Duodenal mucosa (tissue), 2 donors: ENCODE data around the gene ZFP36L2.
"Not testable (repeated sequence)": the region's sequence is repeated elsewhere in the genome, so short reads cannot be mapped to it uniquely, and the experiment has no call there.

ENCODE experiments used
- H3K27ac ChIP-seq: one replicate; pipeline ENCODE4 v1.7.0; 2013; ENCODE audit warnings: low read depth, low read length
- H3K27me3 ChIP-seq, 2 donors: one replicate each; pipeline ENCODE4 v1.7.0; 2013; ENCODE audit warnings: low read length in 2 of 2, control low read depth in 1 of 2; ENCODE audit not compliant: insufficient read depth in 2 of 2, control insufficient read depth in 1 of 2
- H3K36me3 ChIP-seq, 2 donors: one replicate each; pipeline ENCODE4 v1.7.0; 2013; ENCODE audit warnings: low read length in 2 of 2, control low read depth in 1 of 2; ENCODE audit not compliant: insufficient read depth in 2 of 2, control insufficient read depth in 1 of 2
- H3K4me1 ChIP-seq, 2 donors: one replicate each; pipeline ENCODE4 v1.7.0; 2013; ENCODE audit warnings: low read length in 2 of 2, control low read depth in 1 of 2; ENCODE audit not compliant: insufficient read depth in 2 of 2, control insufficient read depth in 1 of 2
- H3K4me3 ChIP-seq, 2 donors: one replicate each; pipeline ENCODE4 v1.7.0; 2013; ENCODE audit warnings: low read length in 2 of 2, low read depth in 1 of 2
- H3K9ac ChIP-seq, 2 donors: one replicate each; pipeline ENCODE4 v1.7.0; 2013; ENCODE audit warnings: low read length in 2 of 2, low read depth in 1 of 2
- H3K9me3 ChIP-seq, 2 donors: one replicate each; pipeline ENCODE4 v1.7.0; 2013; ENCODE audit warnings: low read length in 2 of 2, control low read depth in 1 of 2; ENCODE audit not compliant: control insufficient read depth in 1 of 2

ZFP36L2 gene

GRCh38 chr2:43197588-43197896, 28.9 kb downstream of the ZFP36L2 start:
- H3K9me3 ChIP-seq = no peaks in the 10 kb centered on the region
- no peak overlapping the region for H3K4me3 ChIP-seq
- no peak overlapping the region for H3K27ac ChIP-seq
- H3K9ac ChIP-seq = no peak overlapping the region
- H3K27me3 ChIP-seq = no peaks in the 10 kb centered on the region
- peaks cover 38 to 45% of the 10 kb centered on the region in 2 donors for H3K4me1 ChIP-seq
- H3K36me3 ChIP-seq = no peaks in the 10 kb centered on the region

DNA sequence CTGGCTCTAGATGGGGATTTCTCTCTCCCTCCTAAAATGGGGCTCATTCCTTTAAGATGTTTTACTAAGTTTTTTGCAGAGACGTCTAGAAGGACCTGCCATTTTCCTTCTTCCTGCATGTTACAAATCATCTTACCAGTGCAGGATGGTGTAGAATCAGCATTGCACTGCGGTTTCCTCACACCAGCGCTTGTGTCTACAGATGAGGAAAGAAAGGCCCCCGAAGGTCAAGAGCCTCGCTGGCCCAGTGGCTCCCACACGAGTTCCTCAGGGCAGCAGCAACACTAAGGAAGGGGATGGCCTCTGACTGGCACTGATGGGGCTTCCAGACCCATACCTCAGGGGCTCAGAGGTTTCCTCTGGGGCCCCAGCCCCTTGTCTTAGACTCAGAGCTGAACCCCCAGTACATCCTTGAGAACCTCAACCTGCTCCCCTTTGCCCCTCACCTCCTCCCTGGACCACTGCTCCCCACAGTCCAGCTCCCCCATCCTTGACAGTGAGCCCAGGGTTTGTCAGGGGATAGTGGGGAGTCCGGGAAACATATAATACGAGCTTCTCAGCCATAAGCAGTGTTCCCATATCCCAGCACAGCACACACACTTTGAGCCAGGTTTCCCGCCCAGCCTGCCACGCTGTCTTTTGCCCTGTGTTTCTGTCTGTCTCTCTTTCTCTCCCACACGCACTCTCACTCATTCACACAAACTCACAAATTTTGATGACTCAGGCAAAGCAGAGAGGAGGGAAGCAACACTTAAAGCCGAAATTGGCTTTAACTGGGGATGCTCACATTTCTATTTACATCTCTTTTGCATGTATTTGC, 29.4 kb downstream of the ZFP36L2 start:
- Histone ChIP-seq H3K36me3 (no peaks in the 10 kb centered on the region), H3K4me1 (peaks cover 43 to 49% of the 10 kb centered on the region in 2 donors), H3K9ac (no peak overlapping the region), H3K27ac (no peak overlapping the region), H3K27me3 (no peaks in the 10 kb centered on the region), H3K9me3 (no peaks in the 10 kb centered on the region), H3K4me3 (no peak overlapping the region)

DNA sequence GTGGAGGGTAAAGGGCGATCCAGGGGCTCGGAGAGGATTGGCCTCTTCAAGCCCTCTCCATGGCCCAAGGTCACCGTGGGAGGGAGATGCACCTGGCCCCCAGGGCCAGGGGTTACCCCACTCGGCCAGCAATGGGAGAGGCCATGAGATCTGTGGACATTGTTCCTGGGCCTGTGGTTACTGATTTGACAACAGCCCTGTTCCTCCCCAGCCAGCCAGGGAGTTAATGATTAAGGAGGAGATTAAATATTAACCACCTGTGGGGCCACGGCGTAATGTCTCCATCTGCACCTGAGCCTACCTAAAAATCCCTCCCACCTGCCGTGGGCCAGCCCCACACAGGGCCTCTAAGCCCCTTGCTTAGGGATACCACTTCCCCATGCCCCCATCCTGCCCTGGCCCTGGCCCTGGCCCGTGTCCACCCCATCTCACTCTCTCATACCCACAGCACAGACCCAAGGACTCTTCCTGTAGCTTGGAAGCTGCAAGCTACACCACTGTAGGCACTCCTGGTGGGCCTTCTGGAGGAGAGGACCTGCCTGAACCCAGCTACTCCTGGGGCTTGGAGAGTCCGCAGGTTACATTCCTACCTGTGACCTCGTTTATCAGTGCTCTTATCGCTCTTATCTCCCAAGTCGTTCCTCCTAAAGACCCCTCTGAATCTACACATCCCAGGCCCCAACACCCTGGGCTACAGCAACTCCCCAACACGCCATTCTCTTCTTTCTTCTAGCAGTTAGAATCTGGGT, 32.1 kb downstream of the ZFP36L2 start:
- Histone ChIP-seq H3K27ac (peak overlapping the region; percentile 97), H3K4me3 (peak overlapping the region; percentile 50 to 60), H3K9me3 (no peaks in the 10 kb centered on the region), H3K9ac (peak overlapping the region; percentile 59 to 85), H3K36me3 (no peaks in the 10 kb centered on the region), H3K27me3 (no peaks in the 10 kb centered on the region), H3K4me1 (peaks cover 56 to 61% of the 10 kb centered on the region in 2 donors)

GRCh38 chr2:43193652-43194120, 32.7 kb downstream of the ZFP36L2 start:
- H3K27ac ChIP-seq = peak overlapping the region; percentile 97
- peak overlapping the region; percentile 48 to 59 for H3K9ac ChIP-seq

DNA sequence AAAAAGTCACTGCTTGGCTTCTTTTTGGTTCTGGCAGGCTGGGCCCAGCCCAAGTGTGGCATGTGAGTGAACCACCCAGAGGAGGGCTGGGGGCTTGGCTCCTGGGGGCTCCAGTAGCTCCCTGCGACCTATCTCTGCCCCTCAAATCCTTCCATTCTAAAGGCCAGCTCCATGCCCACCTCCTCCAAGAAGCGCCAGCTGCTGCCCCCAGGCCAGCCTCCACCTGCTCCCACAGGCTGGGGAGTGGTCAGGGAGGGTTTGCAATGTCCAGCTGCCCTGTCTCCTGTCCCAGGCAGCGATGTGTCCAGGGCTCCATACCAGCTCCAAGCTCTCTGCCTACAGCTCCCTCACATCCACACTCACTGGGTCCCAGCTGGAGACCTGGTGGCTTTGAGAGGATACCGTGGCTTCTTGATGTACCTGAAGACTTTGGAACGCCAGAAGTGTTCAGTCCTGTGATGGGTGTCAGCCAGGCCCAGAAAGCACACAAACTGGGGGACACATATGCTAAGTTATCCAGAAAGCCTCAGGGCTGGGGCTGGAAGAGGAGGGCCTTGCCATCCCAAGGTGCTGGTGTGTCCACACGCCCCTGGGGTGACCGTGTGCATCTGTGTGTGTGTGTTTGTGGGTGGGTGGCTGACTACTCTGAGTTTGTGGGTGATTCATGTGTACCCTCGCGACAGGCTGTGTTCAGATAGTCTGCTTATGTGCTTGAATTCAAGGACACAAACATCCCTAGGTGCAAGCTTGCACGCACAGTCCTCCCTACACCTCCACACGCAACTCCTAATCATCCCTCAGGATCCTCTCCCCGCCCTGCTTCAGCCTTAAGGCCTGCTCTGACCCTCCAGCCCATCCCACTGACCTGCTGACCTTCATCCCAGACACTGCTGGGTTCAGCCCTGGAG, 33.4 kb downstream of the ZFP36L2 start:
- H3K4me3 ChIP-seq = peak overlapping the region; percentile 25 to 31
- H3K27me3 ChIP-seq = no peaks in the 10 kb centered on the region
- H3K27ac ChIP-seq = peak overlapping the region; percentile 97
- peaks cover 54 to 61% of the 10 kb centered on the region in 2 donors for H3K4me1 ChIP-seq
- H3K9ac ChIP-seq = peak overlapping the region; percentile 48 to 59
- H3K36me3 ChIP-seq = no peaks in the 10 kb centered on the region
- H3K9me3 ChIP-seq = no peaks in the 10 kb centered on the region

More at GRCh38 chr2:43193652-43194120, 32.7 kb downstream of the ZFP36L2 start:
- H3K36me3 ChIP-seq = no peaks in the 10 kb centered on the region
- no peaks in the 10 kb centered on the region for H3K9me3 ChIP-seq
- no peaks in the 10 kb centered on the region for H3K27me3 ChIP-seq
- peaks cover 54 to 61% of the 10 kb centered on the region in 2 donors for H3K4me1 ChIP-seq
- peak overlapping the region; percentile 25 to 31 for H3K4me3 ChIP-seq

DNA sequence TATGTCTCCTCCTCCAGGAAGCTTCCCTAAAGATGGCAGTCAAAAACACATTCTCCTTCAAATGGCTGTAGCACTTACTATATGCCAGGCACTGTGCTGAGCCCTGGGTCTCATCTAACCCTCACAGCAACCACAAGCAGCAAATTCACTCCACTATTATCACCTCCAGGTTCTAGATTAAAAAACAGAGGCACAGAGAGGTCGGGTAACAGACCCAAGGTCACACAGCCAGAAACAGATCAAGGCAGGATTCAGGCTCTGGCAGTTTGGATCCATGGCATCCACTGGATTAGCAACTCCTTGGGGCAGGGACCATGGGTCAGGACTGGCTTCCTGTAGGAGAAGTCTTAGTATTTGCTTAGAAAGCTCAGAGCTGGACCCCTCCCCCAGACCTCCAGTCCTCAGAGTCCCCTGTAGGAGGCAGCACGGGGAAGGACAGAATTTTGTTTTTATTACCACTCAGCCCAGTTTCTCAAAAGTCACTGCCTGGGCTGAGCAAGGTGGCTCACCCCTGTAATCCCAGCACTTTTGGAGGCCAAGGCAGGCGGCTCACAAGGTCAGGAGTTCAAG, 34.4 kb downstream of the ZFP36L2 start:
- no peaks in the 10 kb centered on the region for H3K36me3 ChIP-seq
- no peaks in the 10 kb centered on the region for H3K9me3 ChIP-seq
- H3K4me1 ChIP-seq = peaks cover 56 to 63% of the 10 kb centered on the region in 2 donors
- no peak overlapping the region for H3K27ac ChIP-seq
- H3K27me3 ChIP-seq = no peaks in the 10 kb centered on the region
- H3K4me3 ChIP-seq = no peak overlapping the region
- H3K9ac ChIP-seq = peak overlapping the region in 1 of 2 donors; percentile 48

DNA sequence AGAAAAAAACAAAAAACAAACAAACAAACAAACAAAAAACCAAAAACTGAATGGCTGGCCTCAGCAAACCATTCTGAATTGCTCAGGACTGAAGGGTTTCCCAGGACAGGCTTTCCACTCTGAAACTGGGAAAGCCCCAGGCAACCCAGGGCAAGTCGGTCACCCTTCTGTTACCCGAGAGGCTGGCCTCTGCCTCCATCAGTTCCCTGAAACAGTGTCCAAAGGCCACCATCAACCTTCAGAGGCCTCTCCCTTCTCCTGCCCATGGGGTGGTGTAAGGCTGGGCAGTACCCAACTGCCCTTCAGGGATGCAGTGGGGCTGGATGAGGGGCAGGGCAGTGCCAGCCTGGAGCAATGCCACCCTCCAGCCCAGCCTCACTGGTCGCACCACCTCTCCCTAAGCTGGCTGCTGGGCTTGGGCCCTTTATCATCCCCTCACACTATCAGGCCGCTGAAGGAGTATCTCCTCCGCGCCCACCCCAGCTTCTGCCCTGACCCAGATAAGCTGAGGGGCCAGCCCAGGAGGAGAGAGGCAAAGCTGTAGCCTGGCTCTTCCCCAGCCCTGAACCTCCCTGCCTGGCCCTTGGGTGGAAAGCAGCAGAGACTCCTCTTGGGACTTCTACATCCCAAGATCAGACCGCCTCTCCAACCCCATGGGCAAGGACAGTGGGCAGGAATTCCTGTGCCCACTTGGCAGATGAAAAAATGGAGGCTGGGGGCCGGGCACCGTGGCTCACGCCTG, 35.9 kb downstream of the ZFP36L2 start:
- no peaks in the 10 kb centered on the region for H3K36me3 ChIP-seq
- H3K9me3 ChIP-seq = no peaks in the 10 kb centered on the region
- no peaks in the 10 kb centered on the region for H3K27me3 ChIP-seq
- no peak overlapping the region for H3K27ac ChIP-seq
- H3K4me1 ChIP-seq = peaks cover 67 to 73% of the 10 kb centered on the region in 2 donors
- peak overlapping the region in 1 of 2 donors; percentile 25 for H3K9ac ChIP-seq
- H3K4me3 ChIP-seq = no peak overlapping the region

- H3K9ac ChIP-seq, H3K27ac ChIP-seq, H3K36me3 ChIP-seq, H3K9me3 ChIP-seq, H3K27me3 ChIP-seq, H3K4me3 ChIP-seq: not testable (repeated sequence)
- H3K4me1 ChIP-seq = peaks cover 68 to 73% of the 10 kb centered on the region in 2 donors
These were observed 36.5 kb downstream of the ZFP36L2 start for GRCh38 chr2:43189861-43190260.
